ENCODE measurements around the gene NCAPG2.

NCAPG2 gene

DNA sequence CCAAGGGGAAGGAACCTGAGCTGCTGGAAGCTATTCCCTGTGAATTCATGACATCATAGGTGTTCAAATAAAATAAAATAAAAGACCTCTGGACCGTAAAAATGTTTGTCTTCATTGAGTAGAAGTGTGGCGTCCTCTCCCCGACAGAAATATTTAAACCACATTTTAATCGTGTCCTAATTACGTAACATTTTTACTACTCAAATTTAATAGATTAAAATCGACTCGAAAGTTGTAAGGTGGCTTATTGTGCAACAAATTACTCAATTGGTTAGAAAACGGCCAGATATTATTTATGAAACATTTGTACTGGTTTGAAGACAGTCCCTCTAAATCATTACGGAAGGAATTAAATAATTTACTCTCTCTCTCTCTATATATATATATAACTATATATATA is 15.5 kb upstream of the NCAPG2 start:
- Histone ChIP-seq H3K36me3 (ENCODE audit: control insufficient read depth, insufficient read depth, low read length) (no peaks in the 10 kb centered on the region), H3K4me2 (ENCODE audit: low read length) (no peak overlapping the region), H3K27ac (no peak overlapping the region), H3K9me3 (ENCODE audit: control insufficient read depth, low read length) (no peaks in the 10 kb centered on the region), H3K9ac (no peak overlapping the region), H3K4me1 (no peaks in the 10 kb centered on the region), H3K4me3 (ENCODE audit: low read depth, low read length) (no peak overlapping the region), H3K27me3 (ENCODE audit: control insufficient read depth, insufficient read depth, low read length) (no peaks in the 10 kb centered on the region), H3K79me2 (no peaks in the 10 kb centered on the region), H2AFZ (no peak overlapping the region)
- TF ChIP-seq, protein P1, sequence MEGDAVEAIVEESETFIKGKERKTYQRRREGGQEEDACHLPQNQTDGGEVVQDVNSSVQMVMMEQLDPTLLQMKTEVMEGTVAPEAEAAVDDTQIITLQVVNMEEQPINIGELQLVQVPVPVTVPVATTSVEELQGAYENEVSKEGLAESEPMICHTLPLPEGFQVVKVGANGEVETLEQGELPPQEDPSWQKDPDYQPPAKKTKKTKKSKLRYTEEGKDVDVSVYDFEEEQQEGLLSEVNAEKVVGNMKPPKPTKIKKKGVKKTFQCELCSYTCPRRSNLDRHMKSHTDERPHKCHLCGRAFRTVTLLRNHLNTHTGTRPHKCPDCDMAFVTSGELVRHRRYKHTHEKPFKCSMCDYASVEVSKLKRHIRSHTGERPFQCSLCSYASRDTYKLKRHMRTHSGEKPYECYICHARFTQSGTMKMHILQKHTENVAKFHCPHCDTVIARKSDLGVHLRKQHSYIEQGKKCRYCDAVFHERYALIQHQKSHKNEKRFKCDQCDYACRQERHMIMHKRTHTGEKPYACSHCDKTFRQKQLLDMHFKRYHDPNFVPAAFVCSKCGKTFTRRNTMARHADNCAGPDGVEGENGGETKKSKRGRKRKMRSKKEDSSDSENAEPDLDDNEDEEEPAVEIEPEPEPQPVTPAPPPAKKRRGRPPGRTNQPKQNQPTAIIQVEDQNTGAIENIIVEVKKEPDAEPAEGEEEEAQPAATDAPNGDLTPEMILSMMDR (IDR thresholded peaks at IDR 0.05), result no peak

DNA sequence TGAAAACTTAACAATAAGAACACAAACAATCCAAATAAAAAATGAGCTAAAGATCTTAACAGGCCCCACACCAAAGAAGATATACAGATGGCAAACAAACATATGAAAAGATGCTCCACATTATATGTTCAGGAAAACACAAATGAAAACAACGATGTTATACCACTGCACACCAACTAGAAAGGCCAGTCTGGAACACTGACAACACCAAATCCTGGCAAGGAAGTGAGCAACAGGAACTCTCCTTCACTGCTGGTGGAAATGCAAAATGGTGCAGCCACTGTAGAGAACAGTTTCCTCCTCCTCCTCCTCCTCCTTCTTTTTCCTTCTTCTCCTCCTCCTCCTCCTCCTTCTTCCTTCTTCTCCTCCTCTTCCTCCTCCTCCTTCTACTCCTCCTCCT is 12.2 kb upstream of the NCAPG2 start:
- Histone ChIP-seq H3K4me3 (ENCODE audit: low read depth, low read length) (no peak overlapping the region), H3K27ac (no peak overlapping the region), H3K4me2 (ENCODE audit: low read length) (no peak overlapping the region), H3K9me3 (ENCODE audit: control insufficient read depth, low read length) (no peaks in the 10 kb centered on the region), H2AFZ (no peak overlapping the region), H3K36me3 (ENCODE audit: control insufficient read depth, insufficient read depth, low read length) (no peaks in the 10 kb centered on the region), H3K4me1 (no peaks in the 10 kb centered on the region), H3K27me3 (ENCODE audit: control insufficient read depth, insufficient read depth, low read length) (no peaks in the 10 kb centered on the region), H3K79me2 (no peaks in the 10 kb centered on the region), H3K9ac (no peak overlapping the region)
- TF ChIP-seq, protein P1 (IDR thresholded peaks at IDR 0.05), result no peak

DNA sequence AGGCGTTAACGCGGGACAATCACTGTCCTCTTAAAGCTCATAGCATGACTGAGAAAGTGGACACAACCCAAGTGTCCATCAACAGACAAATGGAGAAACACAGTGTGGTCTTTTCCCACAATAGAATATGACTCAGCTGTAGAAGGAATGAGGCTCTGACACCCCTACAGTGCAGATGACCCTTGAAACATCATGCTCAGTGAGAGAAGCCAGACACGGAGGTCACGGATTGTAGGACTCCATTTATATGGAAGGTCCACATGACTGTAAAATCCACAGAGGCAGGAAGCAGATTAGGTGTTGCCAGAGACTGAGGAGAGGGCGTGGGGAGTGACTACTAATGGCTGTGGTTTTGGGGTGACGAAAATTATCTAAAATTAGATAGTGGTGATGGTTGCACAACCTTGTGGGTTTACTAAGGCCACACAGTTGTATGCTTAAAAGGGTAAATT is 6.1 kb upstream of the NCAPG2 start:
- no peak overlapping the region for H2AFZ ChIP-seq
- TF ChIP-seq, protein P1 (IDR thresholded peaks at IDR 0.05), result no peak
- H3K4me3 ChIP-seq (ENCODE audit: low read depth, low read length), result no peak overlapping the region
- no peaks in the 10 kb centered on the region for H3K79me2 ChIP-seq
- H3K9ac ChIP-seq, result no peak overlapping the region
- H3K9me3 ChIP-seq (ENCODE audit: control insufficient read depth, low read length), result no peaks in the 10 kb centered on the region
- peaks cover 2% of the 10 kb centered on the region for H3K4me1 ChIP-seq
- no peaks in the 10 kb centered on the region for H3K36me3 ChIP-seq (ENCODE audit: control insufficient read depth, insufficient read depth, low read length)
- no peaks in the 10 kb centered on the region for H3K27me3 ChIP-seq (ENCODE audit: control insufficient read depth, insufficient read depth, low read length)
- no peak overlapping the region for H3K4me2 ChIP-seq (ENCODE audit: low read length)
- H3K27ac ChIP-seq, result no peak overlapping the region

GRCh38 chr7:158707610-158708009 is 3.0 kb upstream of the NCAPG2 start:
- H2AFZ ChIP-seq, result no peak overlapping the region

More at GRCh38 chr7:158707610-158708009, 3.0 kb upstream of the NCAPG2 start:
- Histone ChIP-seq H3K9me3 (ENCODE audit: control insufficient read depth, low read length) (no peaks in the 10 kb centered on the region), H3K36me3 (ENCODE audit: control insufficient read depth, insufficient read depth, low read length) (no peaks in the 10 kb centered on the region), H3K27me3 (ENCODE audit: control insufficient read depth, insufficient read depth, low read length) (no peaks in the 10 kb centered on the region), H3K79me2 (peaks cover 2% of the 10 kb centered on the region), H3K4me1 (peaks cover 7% of the 10 kb centered on the region), H3K4me3 (ENCODE audit: low read depth, low read length) (no peak overlapping the region), H3K9ac (no peak overlapping the region), H3K27ac (no peak overlapping the region), H3K4me2 (ENCODE audit: low read length) (no peak overlapping the region)
- TF ChIP-seq, protein P1 (IDR thresholded peaks at IDR 0.05), result no peak
